Brain microvascular endothelial cell (primary cell): ENCODE data around the gene FXYD4.

Experiments
- DNase-seq: peaks from one replicate; pipeline ENCODE4 v3.0.0-alpha.2; 2020
- H3K27ac ChIP-seq: fragments of 250-450 bp; sonication (Bioruptor Pico); 2 replicates; pipeline ENCODE4 v1.5.1; 2020; ENCODE audit warnings: mild to moderate bottlenecking, moderate library complexity
- H3K27me3 ChIP-seq: fragments of 250-450 bp; sonication (Bioruptor Pico); replicated peaks from 2 replicates; pipeline ENCODE4 v1.5.1; 2020; ENCODE audit warnings: mild to moderate bottlenecking
- H3K36me3 ChIP-seq: fragments of 250-450 bp; sonication (Bioruptor Pico); replicated peaks from 2 replicates; pipeline ENCODE4 v1.5.1; 2020; ENCODE audit warnings: mild to moderate bottlenecking
- H3K4me3 ChIP-seq: 2 replicates; pipeline ENCODE4 v1.5.1; 2011; ENCODE audit warnings: low read depth, mild to moderate bottlenecking, control low read depth, low read length, moderate library complexity
- in situ Hi-C: cut with HindIII; loops from 2 replicates; pipeline ENCODE4 v1.10.0; 2017; ENCODE audit warnings: low sequenced_read_pairs, low pct_ligation_motif_present
- TF ChIP-seq, protein P1 (sequence below): IDR thresholded peaks from 2 replicates; pipeline ENCODE4 v1.5.1; 2011; ENCODE audit warnings: low read depth, mild to moderate bottlenecking, moderate library complexity, low read length, control low read depth, inconsistent platforms; ENCODE audit errors: missing control alignments

Gene FXYD4

GRCh38 chr10:43361547-43362190 is 9.8 kb upstream of the FXYD4 start:
- Histone ChIP-seq H3K36me3 (no peaks in the 10 kb centered on the region), H3K4me3 (peak overlapping the region; percentile 57), H3K27ac (no peak overlapping the region), H3K27me3 (no peaks in the 10 kb centered on the region)
- no peak for DNase-seq
- TF ChIP-seq, protein P1, sequence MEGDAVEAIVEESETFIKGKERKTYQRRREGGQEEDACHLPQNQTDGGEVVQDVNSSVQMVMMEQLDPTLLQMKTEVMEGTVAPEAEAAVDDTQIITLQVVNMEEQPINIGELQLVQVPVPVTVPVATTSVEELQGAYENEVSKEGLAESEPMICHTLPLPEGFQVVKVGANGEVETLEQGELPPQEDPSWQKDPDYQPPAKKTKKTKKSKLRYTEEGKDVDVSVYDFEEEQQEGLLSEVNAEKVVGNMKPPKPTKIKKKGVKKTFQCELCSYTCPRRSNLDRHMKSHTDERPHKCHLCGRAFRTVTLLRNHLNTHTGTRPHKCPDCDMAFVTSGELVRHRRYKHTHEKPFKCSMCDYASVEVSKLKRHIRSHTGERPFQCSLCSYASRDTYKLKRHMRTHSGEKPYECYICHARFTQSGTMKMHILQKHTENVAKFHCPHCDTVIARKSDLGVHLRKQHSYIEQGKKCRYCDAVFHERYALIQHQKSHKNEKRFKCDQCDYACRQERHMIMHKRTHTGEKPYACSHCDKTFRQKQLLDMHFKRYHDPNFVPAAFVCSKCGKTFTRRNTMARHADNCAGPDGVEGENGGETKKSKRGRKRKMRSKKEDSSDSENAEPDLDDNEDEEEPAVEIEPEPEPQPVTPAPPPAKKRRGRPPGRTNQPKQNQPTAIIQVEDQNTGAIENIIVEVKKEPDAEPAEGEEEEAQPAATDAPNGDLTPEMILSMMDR = no peak
- in situ Hi-C loops = no loop called here

- no peak overlapping the region for H3K27ac ChIP-seq
- H3K4me3 ChIP-seq = peak overlapping the region; percentile 57
- TF ChIP-seq, protein P1 = peak; percentile 66
- H3K36me3 ChIP-seq = no peaks in the 10 kb centered on the region
- in situ Hi-C loops = no loop called here
- peak; percentile 94 for DNase-seq
- H3K27me3 ChIP-seq = no peaks in the 10 kb centered on the region
These were observed 9.1 kb upstream of the FXYD4 start for GRCh38 chr10:43362191-43362839.

GRCh38 chr10:43365001-43365400 is 6.4 kb upstream of the FXYD4 start:
- Histone ChIP-seq H3K27ac (no peak overlapping the region), H3K4me3 (no peak overlapping the region), H3K36me3 (no peaks in the 10 kb centered on the region), H3K27me3 (no peaks in the 10 kb centered on the region)
- in situ Hi-C loops = no loop called here
- TF ChIP-seq, protein P1 = no peak
- no peak for DNase-seq

GRCh38 chr10:43369921-43370320 is 1.5 kb upstream of the FXYD4 start:
- no peaks in the 10 kb centered on the region for H3K27me3 ChIP-seq
- no peak overlapping the region for H3K4me3 ChIP-seq
- TF ChIP-seq, protein P1 = no peak
- no peak for DNase-seq
- no peak overlapping the region for H3K27ac ChIP-seq
- H3K36me3 ChIP-seq = no peaks in the 10 kb centered on the region
- in situ Hi-C loops = no loop called here

DNA sequence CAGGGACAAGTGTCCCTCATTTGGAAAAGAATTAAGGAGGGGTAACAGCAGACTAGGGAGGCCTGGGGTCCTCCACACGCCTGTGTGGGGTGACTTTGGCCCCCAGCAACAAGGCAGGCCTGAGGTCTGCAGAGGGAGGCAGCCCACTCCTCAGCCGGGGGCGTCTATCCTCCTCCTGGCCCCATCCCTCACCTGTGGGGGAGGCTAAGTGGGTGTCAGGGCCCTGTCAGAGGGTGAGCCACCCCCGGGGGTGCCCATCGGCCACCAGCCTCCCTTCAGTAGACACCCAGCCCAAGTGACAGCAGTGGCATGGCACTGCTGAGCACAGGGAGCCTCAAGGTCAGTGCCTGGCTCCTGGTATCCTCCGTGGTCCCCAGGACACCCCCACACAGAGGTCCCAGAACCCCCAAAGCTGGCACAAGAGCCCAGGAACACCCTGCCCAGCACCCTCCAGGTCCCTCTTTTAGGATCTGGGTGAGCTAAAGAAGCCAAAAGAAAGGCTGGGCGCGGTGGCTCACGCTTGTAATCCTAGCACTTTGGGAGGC is 693 bp upstream of the FXYD4 start:
- DNase-seq = no peak
- in situ Hi-C loops = no loop called here
- Histone ChIP-seq H3K27ac (no peak overlapping the region), H3K36me3 (no peaks in the 10 kb centered on the region), H3K27me3 (no peaks in the 10 kb centered on the region), H3K4me3 (no peak overlapping the region)
- TF ChIP-seq, protein P1 = no peak
